ENCODE measurements around the gene FBXW8. TPM values are rescaled to one million over a fixed set of nuclear protein-coding genes. Genes with fewer than 3 reads are reported as not detected.
"Not testable (repeated sequence)": the region's sequence is repeated elsewhere in the genome, so short reads cannot be mapped to it uniquely, and the experiment has no call there.

The FBXW8 gene
- total and polyA plus RNA-seq, 2 donors (not counting 1 experiment from before 2014, with no cell fraction given) = 12.1 to 23.5 TPM

DNA sequence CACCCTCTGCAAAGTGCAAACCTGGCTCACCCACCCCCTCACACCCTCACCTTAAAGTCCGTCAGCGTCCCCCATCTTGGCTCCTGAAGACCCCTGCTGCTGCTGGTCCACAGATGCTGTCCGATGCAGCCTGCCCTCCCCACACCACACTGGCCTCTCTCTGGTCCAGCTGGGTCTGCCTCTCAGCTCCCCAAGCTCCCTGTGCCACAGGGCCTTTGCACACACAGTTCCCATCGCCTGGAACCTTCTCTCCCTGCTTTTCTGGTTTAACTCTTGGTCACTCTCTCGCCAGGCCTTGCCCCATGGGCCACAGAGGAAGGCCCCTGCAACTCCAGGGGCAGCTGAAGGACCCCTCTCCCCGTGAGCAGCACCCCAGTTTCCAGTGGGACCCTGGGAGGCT is 143.5 kb downstream of the FBXW8 start:
- WGBS (ENCODE audit: insufficient coverage) = 100% methylated on average over 6 of the region's 6 CpGs
- Histone ChIP-seq H3K4me3 (ENCODE audit: control extremely low read depth in 1 of 5, extremely low read depth in 1 of 5, insufficient read depth in 1 of 5, low read depth in 2 of 5, low read length in 4 of 5) (no peak overlapping the region), H3K79me2 (ENCODE audit: control insufficient read depth, insufficient read depth, low read length) (no peaks in the 10 kb centered on the region), H3K4me1 (ENCODE audit: control insufficient read depth in 2 of 2, insufficient read depth in 2 of 2, low read length in 2 of 2) (peaks cover 0 to 21% of the 10 kb centered on the region in 2 donors), H3K36me3 (replicated peaks in 1 of 2; ENCODE audit: control extremely low read depth in 1 of 2, control insufficient read depth in 1 of 2, extremely low read depth in 1 of 2, insufficient read depth in 2 of 2, low read length in 1 of 2) (no peaks in the 10 kb centered on the region), H3K27ac (ENCODE audit: low read length in 2 of 2) (no peak overlapping the region), H3K9ac (ENCODE audit: low read length) (no peak overlapping the region), H3K4me2 (replicated peaks; ENCODE audit: low read depth, low read length, poor library complexity, severe bottlenecking) (no peak overlapping the region), H3K27me3 (replicated peaks in 1 of 4; ENCODE audit: control extremely low read depth in 1 of 4, control insufficient read depth in 3 of 4, insufficient read depth in 4 of 4, low read length in 3 of 4) (no peaks in the 10 kb centered on the region), H2AFZ (ENCODE audit: insufficient read depth, low read depth, low read length, poor library complexity, severe bottlenecking) (no peak overlapping the region), H4K20me1 (ENCODE audit: control insufficient read depth, insufficient read depth, low read length, poor library complexity, severe bottlenecking) (no peaks in the 10 kb centered on the region), H3K9me3 (ENCODE audit: control extremely low read depth in 1 of 3, control insufficient read depth in 2 of 3, insufficient read depth in 1 of 3, low read length in 2 of 3) (peaks cover 0 to 8% (median 0%) of the 10 kb centered on the region in 3 donors)
- POLR2A ChIA-PET = no interaction called here
- no peak for DNase-seq
- no peak for ATAC-seq (ENCODE audit: low read depth)
- Mint-ChIP-seq H3K27me3 (no peaks in the 10 kb centered on the region), H3K4me3 (no peak overlapping the region), H3K9me3 (ENCODE audit: insufficient read depth) (no peaks in the 10 kb centered on the region), H3K4me1 (peaks cover 27% of the 10 kb centered on the region), H3K27ac (no peak overlapping the region)
- intact Hi-C loops (cut with micrococcal nuclease) = no loop called here
- CTCF ChIA-PET = no interaction called here
- no peak for TF ChIP-seq EZH2 (IDR thresholded peaks at IDR 0.05; ENCODE audit: borderline replicate concordance, insufficient read depth, low read depth, low read length, poor library complexity, severe bottlenecking)
- TF ChIP-seq, protein P1, sequence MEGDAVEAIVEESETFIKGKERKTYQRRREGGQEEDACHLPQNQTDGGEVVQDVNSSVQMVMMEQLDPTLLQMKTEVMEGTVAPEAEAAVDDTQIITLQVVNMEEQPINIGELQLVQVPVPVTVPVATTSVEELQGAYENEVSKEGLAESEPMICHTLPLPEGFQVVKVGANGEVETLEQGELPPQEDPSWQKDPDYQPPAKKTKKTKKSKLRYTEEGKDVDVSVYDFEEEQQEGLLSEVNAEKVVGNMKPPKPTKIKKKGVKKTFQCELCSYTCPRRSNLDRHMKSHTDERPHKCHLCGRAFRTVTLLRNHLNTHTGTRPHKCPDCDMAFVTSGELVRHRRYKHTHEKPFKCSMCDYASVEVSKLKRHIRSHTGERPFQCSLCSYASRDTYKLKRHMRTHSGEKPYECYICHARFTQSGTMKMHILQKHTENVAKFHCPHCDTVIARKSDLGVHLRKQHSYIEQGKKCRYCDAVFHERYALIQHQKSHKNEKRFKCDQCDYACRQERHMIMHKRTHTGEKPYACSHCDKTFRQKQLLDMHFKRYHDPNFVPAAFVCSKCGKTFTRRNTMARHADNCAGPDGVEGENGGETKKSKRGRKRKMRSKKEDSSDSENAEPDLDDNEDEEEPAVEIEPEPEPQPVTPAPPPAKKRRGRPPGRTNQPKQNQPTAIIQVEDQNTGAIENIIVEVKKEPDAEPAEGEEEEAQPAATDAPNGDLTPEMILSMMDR (IDR thresholded peaks at IDR 0.05) = no peak

DNA sequence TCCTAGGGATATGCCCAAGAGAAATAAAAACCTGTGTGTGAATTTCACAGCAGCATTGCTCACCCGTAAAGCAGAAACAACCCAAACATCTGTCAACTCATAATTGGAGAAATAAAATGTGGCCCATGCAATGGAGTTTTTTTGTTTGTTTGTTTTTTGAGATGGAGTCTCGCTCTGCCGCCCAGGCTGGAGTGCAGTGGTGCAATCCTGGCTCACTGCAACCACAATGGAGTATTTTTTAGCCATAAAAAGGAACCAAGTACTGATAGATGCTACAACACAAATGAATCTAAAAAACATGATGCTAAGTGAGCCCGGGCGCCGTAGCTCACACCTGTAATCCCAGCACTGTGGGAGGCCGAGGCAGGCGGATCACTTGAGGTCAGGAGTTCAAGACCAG is 146.9 kb downstream of the FBXW8 start:
- H3K27ac ChIP-seq (ENCODE audit: low read length in 2 of 2); H3K27me3 ChIP-seq (replicated peaks in 1 of 4; ENCODE audit: control extremely low read depth in 1 of 4, control insufficient read depth in 3 of 4, insufficient read depth in 4 of 4, low read length in 3 of 4); H3K4me1 ChIP-seq (ENCODE audit: control insufficient read depth in 2 of 2, insufficient read depth in 2 of 2, low read length in 2 of 2); H3K4me2 ChIP-seq (replicated peaks; ENCODE audit: low read depth, low read length, poor library complexity, severe bottlenecking); intact Hi-C loops (cut with micrococcal nuclease); H3K9me3 ChIP-seq (ENCODE audit: control extremely low read depth in 1 of 3, control insufficient read depth in 2 of 3, insufficient read depth in 1 of 3, low read length in 2 of 3); H3K27ac Mint-ChIP-seq; H3K4me3 Mint-ChIP-seq; H3K4me3 ChIP-seq (ENCODE audit: control extremely low read depth in 1 of 5, extremely low read depth in 1 of 5, insufficient read depth in 1 of 5, low read depth in 2 of 5, low read length in 4 of 5); DNase-seq; H3K27me3 Mint-ChIP-seq; H4K20me1 ChIP-seq (ENCODE audit: control insufficient read depth, insufficient read depth, low read length, poor library complexity, severe bottlenecking); H3K9me3 Mint-ChIP-seq (ENCODE audit: insufficient read depth); H3K9ac ChIP-seq (ENCODE audit: low read length); ATAC-seq (ENCODE audit: low read depth); H3K36me3 ChIP-seq (replicated peaks in 1 of 2; ENCODE audit: control extremely low read depth in 1 of 2, control insufficient read depth in 1 of 2, extremely low read depth in 1 of 2, insufficient read depth in 2 of 2, low read length in 1 of 2); POLR2A ChIA-PET; H2AFZ ChIP-seq (ENCODE audit: insufficient read depth, low read depth, low read length, poor library complexity, severe bottlenecking); H3K79me2 ChIP-seq (ENCODE audit: control insufficient read depth, insufficient read depth, low read length): not testable (repeated sequence)
- H3K4me1 Mint-ChIP-seq = peaks cover 27% of the 10 kb centered on the region
- WGBS (ENCODE audit: insufficient coverage) = 97% methylated on average over 5 of the region's 8 CpGs
- CTCF ChIA-PET = interaction anchor here (0.7 kb wide), 1 partner anchor 28 kb away, joined by 3 read pairs; no protein-coding TSS in a partner anchor
